Retinal pigment epithelial cell (primary cell): ENCODE results near the gene PRKCSH.
"Not testable (repeated sequence)": the region's sequence is repeated elsewhere in the genome, so short reads cannot be mapped to it uniquely, and the experiment has no call there.

Experiments
- DNase-seq: peaks from one replicate; pipeline ENCODE4 v3.0.0-alpha.2; 2010; ENCODE audit warnings: low read depth
- H3K4me3 ChIP-seq: 2 replicates; pipeline ENCODE4 v1.5.1; 2011; ENCODE audit warnings: mild to moderate bottlenecking, low read length, control low read depth, moderate library complexity
- TF ChIP-seq, protein P1 (sequence below): conservative IDR thresholded peaks from 2 replicates; pipeline ENCODE4 v1.5.1; 2011; ENCODE audit warnings: low read depth, low read length, control low read depth, inconsistent platforms

PRKCSH gene

GRCh38 chr19:11452620-11453310 is 17.3 kb downstream of the PRKCSH start:
- H3K4me3 ChIP-seq, result no peak overlapping the region
- TF ChIP-seq, protein P1, sequence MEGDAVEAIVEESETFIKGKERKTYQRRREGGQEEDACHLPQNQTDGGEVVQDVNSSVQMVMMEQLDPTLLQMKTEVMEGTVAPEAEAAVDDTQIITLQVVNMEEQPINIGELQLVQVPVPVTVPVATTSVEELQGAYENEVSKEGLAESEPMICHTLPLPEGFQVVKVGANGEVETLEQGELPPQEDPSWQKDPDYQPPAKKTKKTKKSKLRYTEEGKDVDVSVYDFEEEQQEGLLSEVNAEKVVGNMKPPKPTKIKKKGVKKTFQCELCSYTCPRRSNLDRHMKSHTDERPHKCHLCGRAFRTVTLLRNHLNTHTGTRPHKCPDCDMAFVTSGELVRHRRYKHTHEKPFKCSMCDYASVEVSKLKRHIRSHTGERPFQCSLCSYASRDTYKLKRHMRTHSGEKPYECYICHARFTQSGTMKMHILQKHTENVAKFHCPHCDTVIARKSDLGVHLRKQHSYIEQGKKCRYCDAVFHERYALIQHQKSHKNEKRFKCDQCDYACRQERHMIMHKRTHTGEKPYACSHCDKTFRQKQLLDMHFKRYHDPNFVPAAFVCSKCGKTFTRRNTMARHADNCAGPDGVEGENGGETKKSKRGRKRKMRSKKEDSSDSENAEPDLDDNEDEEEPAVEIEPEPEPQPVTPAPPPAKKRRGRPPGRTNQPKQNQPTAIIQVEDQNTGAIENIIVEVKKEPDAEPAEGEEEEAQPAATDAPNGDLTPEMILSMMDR, result peak; percentile 42
- no peak for DNase-seq

GRCh38 chr19:11453468-11454341 is 18.3 kb downstream of the PRKCSH start:
- H3K4me3 ChIP-seq, result no peak overlapping the region
- no peak for DNase-seq
- TF ChIP-seq, protein P1, result peak; percentile 59

- DNase-seq, H3K4me3 ChIP-seq: not testable (repeated sequence)
These were observed 19.8 kb downstream of the PRKCSH start for GRCh38 chr19:11455233-11455554.

GRCh38 chr19:11456659-11457058 is 21.2 kb downstream of the PRKCSH start:
- DNase-seq, result no peak
- TF ChIP-seq, protein P1, result no peak
- H3K4me3 ChIP-seq, result no peak overlapping the region

DNA sequence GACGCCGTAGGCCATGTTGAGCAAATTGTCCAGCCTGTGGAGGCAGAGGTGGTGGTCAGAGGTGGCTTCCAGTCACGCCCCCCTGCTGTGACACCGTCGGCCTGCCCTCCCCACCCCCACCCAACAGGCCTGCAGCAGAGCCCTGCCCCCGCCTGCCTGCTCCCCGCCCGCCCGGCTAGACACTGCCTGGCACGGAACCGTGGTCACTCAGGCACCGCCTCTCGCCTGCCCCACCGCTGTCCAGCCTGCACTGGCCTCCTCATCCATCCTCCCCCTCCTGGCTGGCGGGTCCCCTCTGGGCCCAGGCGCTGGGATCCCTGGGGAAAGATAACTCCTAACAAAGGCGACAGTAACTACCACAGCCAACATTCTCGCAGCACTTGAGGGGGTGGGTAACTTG is 21.7 kb downstream of the PRKCSH start:
- no peak overlapping the region for H3K4me3 ChIP-seq
- TF ChIP-seq, protein P1, result no peak
- DNase-seq, result peak; percentile 57

DNA sequence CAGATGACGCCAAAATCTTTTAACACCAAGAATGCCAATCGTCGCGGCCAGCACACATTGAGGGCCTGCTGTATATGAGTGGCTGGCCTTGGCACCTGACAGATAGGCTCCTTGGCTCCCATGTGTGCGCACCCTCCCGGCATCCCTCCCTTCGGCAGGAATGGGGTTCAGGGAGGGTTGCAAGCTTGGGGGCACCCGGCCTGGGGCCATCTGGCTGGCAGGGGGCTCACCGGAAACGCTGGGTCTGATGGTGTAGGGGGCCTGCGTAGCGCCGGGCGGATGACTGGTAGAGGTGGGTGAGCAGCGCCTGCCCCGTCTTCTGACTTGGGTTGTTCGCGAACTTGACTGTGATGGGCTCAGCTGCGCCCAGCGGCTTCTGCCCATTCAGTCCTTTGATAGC is 22.4 kb downstream of the PRKCSH start:
- no peak overlapping the region for H3K4me3 ChIP-seq
- no peak for DNase-seq
- TF ChIP-seq, protein P1, result no peak

GRCh38 chr19:11458236-11458900 is 22.9 kb downstream of the PRKCSH start:
- DNase-seq, result no peak
- TF ChIP-seq, protein P1, result no peak
- H3K4me3 ChIP-seq, result no peak overlapping the region

DNA sequence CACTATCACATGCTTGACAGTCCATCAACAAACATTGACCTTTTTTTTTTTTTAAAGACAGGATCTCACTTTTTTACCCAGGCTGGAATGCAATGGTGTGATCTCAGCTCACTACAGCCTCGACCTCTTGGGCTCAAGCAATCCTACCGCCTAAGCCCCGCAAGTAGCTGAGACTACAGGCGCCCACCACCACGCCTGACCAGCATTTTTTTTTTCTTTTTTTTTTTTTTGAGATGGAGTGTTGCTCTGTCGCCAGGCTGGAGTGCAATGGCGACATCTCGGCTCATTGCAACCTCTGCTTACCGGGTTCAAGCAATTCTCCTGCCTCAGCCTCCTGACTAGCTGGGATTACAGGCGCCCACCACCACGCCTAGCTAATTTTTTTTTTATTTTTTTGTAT is 23.5 kb downstream of the PRKCSH start:
- H3K4me3 ChIP-seq, DNase-seq: not testable (repeated sequence)
